ENCODE data around the gene SHISA7.

Gene SHISA7

GRCh38 chr19:55436847-55437246 is 6.3 kb downstream of the SHISA7 start:
- H3K4me2 ChIP-seq, result no peak overlapping the region
- H2AFZ ChIP-seq (ENCODE audit: low read depth), result no peak overlapping the region
- peaks cover 63% of the 10 kb centered on the region for H3K27me3 ChIP-seq (ENCODE audit: insufficient read depth, low read depth)
- no peak overlapping the region for H3K4me3 ChIP-seq (IDR thresholded peaks at IDR 0.05; ENCODE audit: insufficient read depth, low read depth, low read length)
- H3K36me3 ChIP-seq (ENCODE audit: insufficient read depth), result no peaks in the 10 kb centered on the region
- H4K20me1 ChIP-seq (ENCODE audit: insufficient read depth), result no peaks in the 10 kb centered on the region
- no peak overlapping the region for H3K27ac ChIP-seq
- H3K4me1 ChIP-seq (ENCODE audit: low read depth, poor library complexity, severe bottlenecking), result peaks cover 2% of the 10 kb centered on the region
- H3K9ac ChIP-seq, result no peak overlapping the region
- no peaks in the 10 kb centered on the region for H3K79me2 ChIP-seq (ENCODE audit: insufficient read depth, low read depth)
- TF ChIP-seq CTCF (conservative IDR thresholded peaks at IDR 0.05; ENCODE audit: low read depth, low read length), result no peak

- TF ChIP-seq CTCF (conservative IDR thresholded peaks at IDR 0.05; ENCODE audit: low read depth, low read length), result no peak
- H3K27me3 ChIP-seq (ENCODE audit: insufficient read depth, low read depth), result peaks cover 48% of the 10 kb centered on the region; the same call in 1 of the 2 replicates
- H3K4me3 ChIP-seq (IDR thresholded peaks at IDR 0.05; ENCODE audit: insufficient read depth, low read depth, low read length), result no peak overlapping the region
- no peaks in the 10 kb centered on the region for H3K79me2 ChIP-seq (ENCODE audit: insufficient read depth, low read depth)
- no peaks in the 10 kb centered on the region for H4K20me1 ChIP-seq (ENCODE audit: insufficient read depth)
- no peak overlapping the region for H3K9ac ChIP-seq
- H2AFZ ChIP-seq (ENCODE audit: low read depth), result no peak overlapping the region
- H3K4me1 ChIP-seq (ENCODE audit: low read depth, poor library complexity, severe bottlenecking), result peaks cover 2% of the 10 kb centered on the region
- no peaks in the 10 kb centered on the region for H3K36me3 ChIP-seq (ENCODE audit: insufficient read depth)
- no peak overlapping the region for H3K4me2 ChIP-seq
- H3K27ac ChIP-seq, result no peak overlapping the region
Observed at GRCh38 chr19:55435020-55435419, 8.1 kb downstream of the SHISA7 start.

GRCh38 chr19:55434356-55434919 is 8.7 kb downstream of the SHISA7 start:
- Histone ChIP-seq H3K4me1 (ENCODE audit: low read depth, poor library complexity, severe bottlenecking) (peaks cover 2% of the 10 kb centered on the region), H2AFZ (ENCODE audit: low read depth) (no peak overlapping the region), H3K4me2 (no peak overlapping the region), H3K9ac (no peak overlapping the region), H3K36me3 (ENCODE audit: insufficient read depth) (no peaks in the 10 kb centered on the region), H4K20me1 (ENCODE audit: insufficient read depth) (no peaks in the 10 kb centered on the region), H3K27ac (no peak overlapping the region), H3K4me3 (IDR thresholded peaks at IDR 0.05; ENCODE audit: insufficient read depth, low read depth, low read length) (no peak overlapping the region), H3K79me2 (ENCODE audit: insufficient read depth, low read depth) (no peaks in the 10 kb centered on the region), H3K27me3 (ENCODE audit: insufficient read depth, low read depth) (peaks cover 42% of the 10 kb centered on the region; the same call in 1 of the 2 replicates)
- TF ChIP-seq CTCF (conservative IDR thresholded peaks at IDR 0.05; ENCODE audit: low read depth, low read length), result no peak

- H4K20me1 ChIP-seq (ENCODE audit: insufficient read depth), result no peaks in the 10 kb centered on the region
- H3K36me3 ChIP-seq (ENCODE audit: insufficient read depth), result no peaks in the 10 kb centered on the region
- H3K9ac ChIP-seq, result no peak overlapping the region
- H3K79me2 ChIP-seq (ENCODE audit: insufficient read depth, low read depth), result no peaks in the 10 kb centered on the region
- no peak overlapping the region for H3K4me2 ChIP-seq
- TF ChIP-seq CTCF (conservative IDR thresholded peaks at IDR 0.05; ENCODE audit: low read depth, low read length), result no peak
- H2AFZ ChIP-seq (ENCODE audit: low read depth), result no peak overlapping the region
- no peak overlapping the region for H3K27ac ChIP-seq
- H3K4me3 ChIP-seq (IDR thresholded peaks at IDR 0.05; ENCODE audit: insufficient read depth, low read depth, low read length), result no peak overlapping the region
- peaks cover 39% of the 10 kb centered on the region for H3K27me3 ChIP-seq (ENCODE audit: insufficient read depth, low read depth)
- H3K4me1 ChIP-seq (ENCODE audit: low read depth, poor library complexity, severe bottlenecking), result peaks cover 2% of the 10 kb centered on the region
Observed at GRCh38 chr19:55433292-55433691, 9.8 kb downstream of the SHISA7 start.
